GM12801 (cell line): ENCODE results near the gene DYNC1I1.

ENCODE experiments used
- TF ChIP-seq, protein P1 (sequence below): IDR thresholded peaks from one replicate; pipeline ENCODE4 v1.5.1; 2011; ENCODE audit warnings: control low read depth; ENCODE audit not compliant: insufficient read length; ENCODE audit errors: extremely low read depth

The DYNC1I1 gene

GRCh38 chr7:95980706-95981105 lies 208.4 kb downstream of the DYNC1I1 start:
- TF ChIP-seq, protein P1, sequence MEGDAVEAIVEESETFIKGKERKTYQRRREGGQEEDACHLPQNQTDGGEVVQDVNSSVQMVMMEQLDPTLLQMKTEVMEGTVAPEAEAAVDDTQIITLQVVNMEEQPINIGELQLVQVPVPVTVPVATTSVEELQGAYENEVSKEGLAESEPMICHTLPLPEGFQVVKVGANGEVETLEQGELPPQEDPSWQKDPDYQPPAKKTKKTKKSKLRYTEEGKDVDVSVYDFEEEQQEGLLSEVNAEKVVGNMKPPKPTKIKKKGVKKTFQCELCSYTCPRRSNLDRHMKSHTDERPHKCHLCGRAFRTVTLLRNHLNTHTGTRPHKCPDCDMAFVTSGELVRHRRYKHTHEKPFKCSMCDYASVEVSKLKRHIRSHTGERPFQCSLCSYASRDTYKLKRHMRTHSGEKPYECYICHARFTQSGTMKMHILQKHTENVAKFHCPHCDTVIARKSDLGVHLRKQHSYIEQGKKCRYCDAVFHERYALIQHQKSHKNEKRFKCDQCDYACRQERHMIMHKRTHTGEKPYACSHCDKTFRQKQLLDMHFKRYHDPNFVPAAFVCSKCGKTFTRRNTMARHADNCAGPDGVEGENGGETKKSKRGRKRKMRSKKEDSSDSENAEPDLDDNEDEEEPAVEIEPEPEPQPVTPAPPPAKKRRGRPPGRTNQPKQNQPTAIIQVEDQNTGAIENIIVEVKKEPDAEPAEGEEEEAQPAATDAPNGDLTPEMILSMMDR, result no peak

- TF ChIP-seq, protein P1, result no peak
Measured at GRCh38 chr7:95986178-95986764, 213.9 kb downstream of the DYNC1I1 start.

DNA sequence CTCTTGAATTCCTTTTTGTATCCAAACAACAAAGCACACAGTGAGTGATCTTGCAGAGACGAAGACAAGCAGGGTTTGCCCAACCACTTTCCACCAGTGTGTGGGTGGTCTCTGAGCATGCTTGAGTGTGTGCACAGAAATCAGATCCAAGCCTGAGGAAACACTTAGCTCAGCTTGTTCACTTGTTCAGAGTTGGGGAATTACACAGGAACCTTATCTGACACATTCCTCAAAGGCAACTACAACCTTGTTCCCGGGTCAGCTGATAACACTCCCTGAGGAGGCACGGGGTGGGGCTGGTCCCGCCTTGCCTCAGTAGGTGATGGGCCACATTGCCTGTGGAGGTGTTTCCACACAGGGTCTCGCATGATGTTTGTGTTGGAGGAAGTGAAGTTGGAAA lies 216.9 kb downstream of the DYNC1I1 start:
- TF ChIP-seq, protein P1, result no peak

DNA sequence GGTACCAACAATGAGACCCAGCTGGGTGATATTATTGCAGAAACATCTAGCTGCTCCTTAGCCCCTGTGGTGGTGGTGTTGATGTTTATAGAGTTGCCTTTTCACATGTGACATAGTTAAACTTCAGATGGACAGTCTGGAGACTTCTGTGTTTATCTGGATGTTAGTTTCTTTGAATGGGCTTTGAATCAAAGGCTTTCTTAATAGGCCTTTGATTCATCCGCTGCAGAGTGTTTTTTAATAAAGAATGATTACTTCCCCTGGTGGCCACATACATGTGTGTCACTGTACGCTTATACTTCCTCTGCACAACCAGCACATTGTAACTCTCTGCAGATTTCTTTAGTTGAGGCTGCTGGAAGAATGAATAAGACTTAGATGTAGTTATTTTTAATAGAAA lies 221.0 kb downstream of the DYNC1I1 start:
- TF ChIP-seq, protein P1, result no peak

- TF ChIP-seq, protein P1, result no peak
Measured at GRCh38 chr7:95996174-95996573, 223.8 kb downstream of the DYNC1I1 start.

DNA sequence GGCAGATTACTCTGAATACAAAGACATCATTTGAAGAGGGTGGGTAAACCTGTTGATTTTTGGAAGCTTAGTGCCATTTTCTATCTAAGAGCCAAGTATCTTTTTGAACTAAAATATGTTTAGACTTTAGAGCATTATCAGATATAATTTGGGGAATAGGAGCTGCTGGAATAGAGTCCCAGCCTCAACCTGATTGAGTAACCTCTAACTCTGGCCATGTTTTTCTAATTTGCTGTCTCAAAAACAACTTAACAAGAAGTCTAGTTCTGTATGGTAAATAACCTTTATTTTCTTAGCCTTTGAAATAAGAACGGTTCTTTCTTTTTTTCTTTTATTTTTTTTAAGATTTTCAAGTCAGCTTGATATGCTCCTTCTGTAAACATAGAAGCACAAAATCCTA lies 224.5 kb downstream of the DYNC1I1 start:
- TF ChIP-seq, protein P1, result no peak

- TF ChIP-seq, protein P1, result no peak
Measured at GRCh38 chr7:95997632-95998031, 225.3 kb downstream of the DYNC1I1 start.
